ENCODE measurements around the gene RALGAPB. TPM values are rescaled to one million over a fixed set of nuclear protein-coding genes. Genes with fewer than 3 reads are reported as not detected.

RALGAPB gene
- total RNA-seq, 4 donors from 2014 or later = 28.1 to 42.2 (median 34.7) TPM

GRCh38 chr20:38450412-38450975 is 22.1 kb upstream of the RALGAPB start:
- TF ChIP-seq CTCF (IDR thresholded peaks at IDR 0.05; ENCODE audit: low read depth) = no peak

- TF ChIP-seq CTCF (IDR thresholded peaks at IDR 0.05; ENCODE audit: low read depth) = no peak
These were observed 19.6 kb upstream of the RALGAPB start for GRCh38 chr20:38452880-38453624.

- TF ChIP-seq CTCF (IDR thresholded peaks at IDR 0.05; ENCODE audit: low read depth) = no peak
These were observed 18.7 kb upstream of the RALGAPB start for GRCh38 chr20:38453941-38454340.

GRCh38 chr20:38454556-38455473 is 17.8 kb upstream of the RALGAPB start:
- no peak for TF ChIP-seq CTCF (IDR thresholded peaks at IDR 0.05; ENCODE audit: low read depth)

GRCh38 chr20:38458314-38458713 is 14.3 kb upstream of the RALGAPB start:
- no peak for TF ChIP-seq CTCF (IDR thresholded peaks at IDR 0.05; ENCODE audit: low read depth)

GRCh38 chr20:38460040-38460623 is 12.5 kb upstream of the RALGAPB start:
- TF ChIP-seq CTCF (IDR thresholded peaks at IDR 0.05; ENCODE audit: low read depth) = no peak

Measured in subcutaneous adipose tissue (tissue), 4 donors.